KOPT-K1 (cell line): Measurements from ENCODE around the gene USP40.
"Not testable (repeated sequence)": the region's sequence is repeated elsewhere in the genome, so short reads cannot be mapped to it uniquely, and the experiment has no call there.

ENCODE experiments used
- H3K27ac ChIP-seq: fragments of 200-600 bp; sonication (generic); 2 replicates; pipeline ENCODE4 v1.5.1; 2016; ENCODE audit warnings: antibody characterized with exemption, mild to moderate bottlenecking, low read depth, low read length; ENCODE audit not compliant: poor library complexity, severe bottlenecking
- H3K36me3 ChIP-seq: fragments of 200-600 bp; sonication (generic); 2 replicates; pipeline ENCODE4 v1.5.1; 2017; ENCODE audit warnings: antibody characterized with exemption, mild to moderate bottlenecking, low read length, moderate library complexity; ENCODE audit not compliant: insufficient read depth
- H3K9me3 ChIP-seq: fragments of 200-600 bp; sonication (generic); 2 replicates; pipeline ENCODE4 v1.5.1; 2017; ENCODE audit warnings: antibody characterized with exemption, low read length, mild to moderate bottlenecking; ENCODE audit not compliant: insufficient read depth, poor library complexity, severe bottlenecking

USP40 gene, protein sequence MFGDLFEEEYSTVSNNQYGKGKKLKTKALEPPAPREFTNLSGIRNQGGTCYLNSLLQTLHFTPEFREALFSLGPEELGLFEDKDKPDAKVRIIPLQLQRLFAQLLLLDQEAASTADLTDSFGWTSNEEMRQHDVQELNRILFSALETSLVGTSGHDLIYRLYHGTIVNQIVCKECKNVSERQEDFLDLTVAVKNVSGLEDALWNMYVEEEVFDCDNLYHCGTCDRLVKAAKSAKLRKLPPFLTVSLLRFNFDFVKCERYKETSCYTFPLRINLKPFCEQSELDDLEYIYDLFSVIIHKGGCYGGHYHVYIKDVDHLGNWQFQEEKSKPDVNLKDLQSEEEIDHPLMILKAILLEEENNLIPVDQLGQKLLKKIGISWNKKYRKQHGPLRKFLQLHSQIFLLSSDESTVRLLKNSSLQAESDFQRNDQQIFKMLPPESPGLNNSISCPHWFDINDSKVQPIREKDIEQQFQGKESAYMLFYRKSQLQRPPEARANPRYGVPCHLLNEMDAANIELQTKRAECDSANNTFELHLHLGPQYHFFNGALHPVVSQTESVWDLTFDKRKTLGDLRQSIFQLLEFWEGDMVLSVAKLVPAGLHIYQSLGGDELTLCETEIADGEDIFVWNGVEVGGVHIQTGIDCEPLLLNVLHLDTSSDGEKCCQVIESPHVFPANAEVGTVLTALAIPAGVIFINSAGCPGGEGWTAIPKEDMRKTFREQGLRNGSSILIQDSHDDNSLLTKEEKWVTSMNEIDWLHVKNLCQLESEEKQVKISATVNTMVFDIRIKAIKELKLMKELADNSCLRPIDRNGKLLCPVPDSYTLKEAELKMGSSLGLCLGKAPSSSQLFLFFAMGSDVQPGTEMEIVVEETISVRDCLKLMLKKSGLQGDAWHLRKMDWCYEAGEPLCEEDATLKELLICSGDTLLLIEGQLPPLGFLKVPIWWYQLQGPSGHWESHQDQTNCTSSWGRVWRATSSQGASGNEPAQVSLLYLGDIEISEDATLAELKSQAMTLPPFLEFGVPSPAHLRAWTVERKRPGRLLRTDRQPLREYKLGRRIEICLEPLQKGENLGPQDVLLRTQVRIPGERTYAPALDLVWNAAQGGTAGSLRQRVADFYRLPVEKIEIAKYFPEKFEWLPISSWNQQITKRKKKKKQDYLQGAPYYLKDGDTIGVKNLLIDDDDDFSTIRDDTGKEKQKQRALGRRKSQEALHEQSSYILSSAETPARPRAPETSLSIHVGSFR

DNA sequence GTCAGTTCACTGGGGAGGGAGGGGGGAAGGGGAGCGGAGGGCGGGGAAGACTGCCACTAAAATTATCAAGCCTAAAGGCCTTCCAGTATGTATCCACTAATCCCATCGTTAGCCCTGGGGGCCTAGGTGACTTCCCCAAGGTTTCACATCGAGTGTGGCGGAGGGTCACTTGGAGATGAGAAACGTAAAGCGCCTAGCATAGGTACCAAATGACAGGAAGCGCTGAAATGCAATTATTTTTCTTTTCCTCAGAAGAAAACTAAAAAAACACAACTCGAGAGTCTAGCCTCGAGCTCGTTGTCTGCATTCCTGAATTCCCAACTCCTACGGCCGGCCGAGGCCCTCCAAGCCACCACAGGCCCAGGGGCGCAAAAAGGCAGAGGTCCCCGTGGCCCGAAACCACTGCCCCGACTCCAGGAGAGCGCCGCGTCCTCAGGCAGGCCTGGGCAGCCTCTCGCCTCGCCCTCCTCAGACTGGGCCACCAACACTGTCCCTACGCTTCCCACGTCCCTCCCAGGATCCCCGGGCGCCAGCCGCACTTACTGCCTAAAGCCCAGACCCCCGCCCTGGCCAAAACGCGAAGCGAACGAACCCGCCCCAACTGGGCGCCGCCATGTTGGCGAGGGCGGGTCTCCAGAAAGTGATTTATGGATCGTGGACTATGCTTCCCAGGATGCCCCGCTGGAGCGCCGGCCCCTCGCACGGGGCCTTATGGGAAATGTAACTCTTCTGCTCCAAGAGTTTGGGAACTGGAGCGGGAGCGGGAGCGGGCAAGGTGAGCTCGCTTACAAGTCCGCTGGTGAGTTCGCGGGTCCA, at the start of gene USP40:
TSS of gene USP40 (minus strand) at position 642 of the 816 bp plus-strand sequence. CDS start 1,228 bp downstream, outside the sequence.
- Histone ChIP-seq H3K36me3 (no peaks in the 10 kb centered on the region), H3K27ac (peak within 1 kb of the TSS; percentile 95), H3K9me3 (no peaks in the 10 kb centered on the region)

DNA sequence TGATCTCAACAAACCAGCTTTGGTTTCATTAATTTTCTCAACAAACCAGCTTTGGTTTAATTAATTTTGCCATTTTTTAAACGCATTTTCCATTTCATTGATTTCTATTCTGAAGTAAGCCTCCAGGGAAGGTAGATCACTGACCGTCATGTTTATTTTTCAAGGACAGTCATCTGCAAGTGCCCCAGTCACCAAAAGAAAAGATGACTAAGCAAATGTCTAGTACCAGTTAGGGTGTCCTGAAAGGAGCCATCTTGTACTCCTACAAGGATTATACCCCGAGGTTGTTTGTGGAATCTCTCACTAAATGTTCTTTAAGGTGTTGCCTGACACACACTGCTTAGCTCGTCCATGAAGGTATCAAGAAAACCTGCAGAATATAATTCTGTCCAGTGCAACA, 44.7 kb upstream of the USP40 start:
- H3K9me3 ChIP-seq, result peaks cover 17% of the 10 kb centered on the region
- H3K27ac ChIP-seq, result no peak overlapping the region
- no peaks in the 10 kb centered on the region for H3K36me3 ChIP-seq

GRCh38 chr2:233605680-233606079, 39.1 kb upstream of the USP40 start:
- no peaks in the 10 kb centered on the region for H3K36me3 ChIP-seq

DNA sequence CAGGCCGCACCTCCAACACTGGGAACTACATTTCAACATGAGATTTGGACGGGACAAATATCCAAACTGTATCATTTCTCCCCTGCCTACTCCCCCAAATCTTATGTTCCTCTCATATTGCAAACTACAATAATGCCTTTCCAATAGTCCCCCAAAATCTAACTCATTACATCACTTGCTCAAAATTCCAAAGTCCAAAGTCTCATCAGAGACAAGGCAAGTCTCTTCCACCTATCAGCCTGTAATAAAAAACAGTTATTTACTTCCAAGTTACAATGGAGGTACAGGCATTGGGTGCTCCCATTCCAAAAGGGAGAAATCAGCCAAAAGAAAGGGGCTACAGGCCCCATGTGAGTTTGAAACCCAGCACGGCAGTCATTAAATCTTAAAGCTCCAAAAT, 38.2 kb upstream of the USP40 start:
- Histone ChIP-seq H3K27ac (no peak overlapping the region), H3K9me3 (peaks cover 14% of the 10 kb centered on the region), H3K36me3 (no peaks in the 10 kb centered on the region)

More at GRCh38 chr2:233605680-233606079, 39.1 kb upstream of the USP40 start:
- peaks cover 22% of the 10 kb centered on the region for H3K9me3 ChIP-seq
- no peak overlapping the region for H3K27ac ChIP-seq

GRCh38 chr2:233603520-233603919, 36.9 kb upstream of the USP40 start:
- no peaks in the 10 kb centered on the region for H3K36me3 ChIP-seq
- peaks cover 14% of the 10 kb centered on the region for H3K9me3 ChIP-seq
- no peak overlapping the region for H3K27ac ChIP-seq

DNA sequence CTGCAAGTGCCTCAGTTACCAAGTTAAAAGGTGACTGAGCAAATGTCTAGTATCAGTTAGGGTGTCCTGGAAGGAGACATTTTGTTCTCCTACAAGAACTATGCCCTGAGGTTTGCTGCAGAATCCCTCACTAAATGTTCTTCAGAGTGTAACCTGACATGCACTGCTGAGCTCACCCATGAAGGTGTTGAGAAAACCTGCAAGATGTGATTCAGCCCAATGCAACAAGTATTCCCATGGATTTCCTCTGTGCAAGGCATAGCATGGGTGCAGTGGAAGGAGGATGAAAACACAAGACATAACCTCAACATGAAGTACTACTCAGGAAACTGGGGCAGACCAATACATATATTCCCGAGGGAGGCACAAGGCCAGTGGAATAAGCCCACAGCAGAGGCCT, 35.5 kb upstream of the USP40 start:
- H3K9me3 ChIP-seq, result peaks cover 16% of the 10 kb centered on the region
- H3K36me3 ChIP-seq, result no peaks in the 10 kb centered on the region
- H3K27ac ChIP-seq, result no peak overlapping the region

DNA sequence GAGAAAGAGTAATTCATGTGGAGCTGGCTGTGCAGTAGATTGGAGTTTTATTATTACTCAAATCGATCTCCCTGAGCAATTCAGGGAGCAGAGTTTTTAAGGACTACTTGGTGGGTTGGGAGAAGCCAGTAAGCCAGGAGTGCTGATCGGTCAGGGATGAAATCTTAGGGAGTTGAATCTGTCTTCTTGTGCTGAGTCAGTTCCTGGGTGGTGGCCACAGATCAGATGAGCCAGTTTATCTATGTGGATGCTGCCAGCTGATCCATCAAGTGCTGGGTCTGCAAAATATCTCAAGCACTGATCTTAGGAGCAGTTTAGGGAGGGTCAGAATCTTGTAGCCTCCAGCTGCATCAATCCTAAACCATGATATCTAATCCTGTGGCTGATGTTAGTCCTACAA, 33.8 kb upstream of the USP40 start:
- Histone ChIP-seq H3K9me3 (peaks cover 24% of the 10 kb centered on the region), H3K36me3 (no peaks in the 10 kb centered on the region), H3K27ac (no peak overlapping the region)

DNA sequence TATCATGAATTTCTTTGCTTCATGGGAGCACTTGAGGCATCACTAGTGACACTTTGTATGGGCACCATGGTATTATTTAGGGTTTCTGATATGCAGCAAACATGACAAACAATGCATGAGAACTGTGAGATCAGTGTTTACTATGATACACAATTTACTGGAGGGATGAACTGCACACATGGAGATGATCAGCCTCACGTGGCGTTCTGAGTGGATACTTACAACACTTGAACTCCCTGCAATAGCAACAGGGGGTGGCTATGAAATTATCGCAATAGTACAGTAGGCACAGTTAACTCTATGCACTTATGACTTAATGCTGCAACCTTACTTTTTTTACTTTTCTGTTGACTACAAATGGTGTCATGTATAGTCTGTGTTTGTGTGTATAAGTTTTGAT, 32.4 kb upstream of the USP40 start:
- H3K27ac ChIP-seq, result no peak overlapping the region
- H3K9me3 ChIP-seq, result peaks cover 24% of the 10 kb centered on the region
- H3K36me3 ChIP-seq, result no peaks in the 10 kb centered on the region

DNA sequence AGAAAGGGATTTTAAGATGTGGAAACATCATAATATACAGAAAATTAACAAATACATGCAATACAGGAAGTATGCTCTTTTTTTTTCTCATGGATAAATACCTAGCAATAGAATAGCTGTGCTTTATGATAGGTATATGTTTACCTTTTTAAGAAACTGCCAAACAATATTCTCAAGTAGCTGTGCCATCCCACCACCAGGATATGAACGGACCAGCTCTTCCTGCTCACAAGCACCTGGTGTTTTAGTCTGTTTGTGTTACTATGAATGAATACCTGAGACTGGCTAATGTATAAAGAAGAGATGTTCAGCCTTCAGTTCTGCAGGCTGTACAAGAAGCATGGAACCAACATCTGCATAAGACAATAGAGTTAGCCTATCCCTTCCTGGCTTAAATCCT, 30.9 kb upstream of the USP40 start:
- Histone ChIP-seq H3K27ac (no peak overlapping the region), H3K36me3 (no peaks in the 10 kb centered on the region), H3K9me3 (peaks cover 17% of the 10 kb centered on the region)

DNA sequence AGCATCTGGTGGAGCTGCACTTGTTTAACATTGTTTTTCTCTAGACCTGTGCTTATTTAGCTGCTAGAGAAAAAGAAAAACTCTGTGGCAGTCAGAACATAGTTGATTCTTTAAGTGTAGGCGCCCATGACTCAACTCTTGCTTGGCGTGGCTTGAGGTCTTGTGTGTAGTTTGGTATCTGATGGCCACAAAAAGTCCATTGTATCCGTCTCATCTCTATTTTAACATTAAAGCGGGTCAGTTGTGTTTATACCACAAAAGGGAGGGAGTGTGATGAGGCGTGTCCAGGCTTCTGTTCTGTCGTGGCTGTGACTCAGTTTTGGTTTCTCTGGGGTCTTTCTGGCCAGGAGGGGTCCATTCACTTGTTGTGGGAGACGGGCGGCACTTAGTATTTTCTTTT, 26.6 kb upstream of the USP40 start:
- Histone ChIP-seq H3K9me3 (peaks cover 10% of the 10 kb centered on the region), H3K36me3 (no peaks in the 10 kb centered on the region), H3K27ac (no peak overlapping the region)

- H3K36me3 ChIP-seq, H3K9me3 ChIP-seq, H3K27ac ChIP-seq: not testable (repeated sequence)
Measured at GRCh38 chr2:233592706-233593105, 26.1 kb upstream of the USP40 start.

DNA sequence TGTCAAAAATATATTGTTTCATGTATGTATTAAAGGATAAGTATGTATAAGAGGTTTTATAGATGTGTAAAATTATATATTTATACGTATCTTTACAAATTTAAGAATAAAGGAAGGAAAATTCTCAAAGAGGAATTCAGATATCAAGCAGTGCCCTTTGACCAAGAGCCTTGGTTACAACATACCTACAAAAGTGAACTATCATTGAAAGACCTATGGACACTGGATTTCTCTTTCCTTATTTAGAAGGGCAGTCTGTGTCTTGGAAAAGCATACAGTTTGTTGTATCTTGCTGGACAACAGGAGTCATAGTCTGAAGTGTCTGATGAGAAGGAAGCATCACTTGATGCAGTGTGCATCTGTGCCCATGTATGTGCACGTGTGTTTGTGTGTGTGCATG, 21.8 kb upstream of the USP40 start:
- Histone ChIP-seq H3K36me3 (no peaks in the 10 kb centered on the region), H3K9me3 (no peaks in the 10 kb centered on the region), H3K27ac (no peak overlapping the region)

DNA sequence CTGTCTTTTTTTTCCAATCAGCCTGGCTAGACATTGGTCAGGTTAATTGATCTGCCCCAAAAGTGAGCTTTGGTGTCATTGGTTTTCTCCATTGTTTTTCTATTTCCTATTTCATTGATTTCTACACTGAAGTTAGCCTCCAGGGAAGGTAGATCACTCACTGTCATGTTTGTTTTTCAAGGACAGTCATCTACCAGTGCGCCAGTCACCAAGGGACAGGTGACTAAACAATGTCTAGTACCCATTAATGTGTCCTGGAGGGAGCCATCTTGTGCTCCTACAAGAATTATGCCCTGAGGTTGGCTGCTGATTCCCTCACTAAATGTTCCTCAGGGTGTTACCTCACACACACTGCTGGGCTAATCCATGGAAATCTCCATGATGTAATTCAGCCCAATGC, 17.6 kb upstream of the USP40 start:
- Histone ChIP-seq H3K36me3 (no peaks in the 10 kb centered on the region), H3K27ac (no peak overlapping the region), H3K9me3 (no peaks in the 10 kb centered on the region)

GRCh38 chr2:233583217-233583965, 16.8 kb upstream of the USP40 start:
- H3K27ac ChIP-seq, result not testable (repeated sequence)

More at GRCh38 chr2:233583217-233583965, 16.8 kb upstream of the USP40 start:
- H3K36me3 ChIP-seq, H3K9me3 ChIP-seq: not testable (repeated sequence)
